ENCODE results near the gene SIDT2.

GRCh38 chr11:117232911-117233409 lies 54.4 kb downstream of the SIDT2 start:
- TF ChIP-seq, protein P1, sequence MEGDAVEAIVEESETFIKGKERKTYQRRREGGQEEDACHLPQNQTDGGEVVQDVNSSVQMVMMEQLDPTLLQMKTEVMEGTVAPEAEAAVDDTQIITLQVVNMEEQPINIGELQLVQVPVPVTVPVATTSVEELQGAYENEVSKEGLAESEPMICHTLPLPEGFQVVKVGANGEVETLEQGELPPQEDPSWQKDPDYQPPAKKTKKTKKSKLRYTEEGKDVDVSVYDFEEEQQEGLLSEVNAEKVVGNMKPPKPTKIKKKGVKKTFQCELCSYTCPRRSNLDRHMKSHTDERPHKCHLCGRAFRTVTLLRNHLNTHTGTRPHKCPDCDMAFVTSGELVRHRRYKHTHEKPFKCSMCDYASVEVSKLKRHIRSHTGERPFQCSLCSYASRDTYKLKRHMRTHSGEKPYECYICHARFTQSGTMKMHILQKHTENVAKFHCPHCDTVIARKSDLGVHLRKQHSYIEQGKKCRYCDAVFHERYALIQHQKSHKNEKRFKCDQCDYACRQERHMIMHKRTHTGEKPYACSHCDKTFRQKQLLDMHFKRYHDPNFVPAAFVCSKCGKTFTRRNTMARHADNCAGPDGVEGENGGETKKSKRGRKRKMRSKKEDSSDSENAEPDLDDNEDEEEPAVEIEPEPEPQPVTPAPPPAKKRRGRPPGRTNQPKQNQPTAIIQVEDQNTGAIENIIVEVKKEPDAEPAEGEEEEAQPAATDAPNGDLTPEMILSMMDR (IDR thresholded peaks at IDR 0.05): no peak
- no peak for TF ChIP-seq REST (IDR thresholded peaks at IDR 0.05; ENCODE audit: insufficient read depth in 1 of 2, low read depth in 2 of 2, low read length in 1 of 2)

Data from Panc1 (cell line).